ENCODE measurements around the gene AKT1S1.
A peak's percentile ranks its signal among the peaks of the same experiment; 100 is the strongest.
"Not testable (repeated sequence)": the region's sequence is repeated elsewhere in the genome, so short reads cannot be mapped to it uniquely, and the experiment has no call there.

The AKT1S1 gene

GRCh38 chr19:49877020-49877878 lies at the start of gene AKT1S1, which contains the start of gene TBC1D17:
Gene AKT1S1, minus strand, starts transcription at chr19:49877355. Its CDS starts 4,060 bp downstream, at chr19:49873295.
Gene TBC1D17, plus strand, starts transcription at chr19:49877702. Its CDS starts 22 bp downstream, at chr19:49877724.
- DNase-seq = peak; percentile 100

GRCh38 chr19:49926515-49926914 lies 49.4 kb upstream of the AKT1S1 start:
- no peak for DNase-seq

GRCh38 chr19:49925486-49925885 lies 48.3 kb upstream of the AKT1S1 start:
- DNase-seq = no peak

GRCh38 chr19:49924881-49925210 lies 47.7 kb upstream of the AKT1S1 start:
- DNase-seq = not testable (repeated sequence)

- DNase-seq = no peak
Observed at GRCh38 chr19:49924004-49924880, 47.1 kb upstream of the AKT1S1 start.

GRCh38 chr19:49923055-49924003 lies 46.2 kb upstream of the AKT1S1 start:
- no peak for DNase-seq

DNA sequence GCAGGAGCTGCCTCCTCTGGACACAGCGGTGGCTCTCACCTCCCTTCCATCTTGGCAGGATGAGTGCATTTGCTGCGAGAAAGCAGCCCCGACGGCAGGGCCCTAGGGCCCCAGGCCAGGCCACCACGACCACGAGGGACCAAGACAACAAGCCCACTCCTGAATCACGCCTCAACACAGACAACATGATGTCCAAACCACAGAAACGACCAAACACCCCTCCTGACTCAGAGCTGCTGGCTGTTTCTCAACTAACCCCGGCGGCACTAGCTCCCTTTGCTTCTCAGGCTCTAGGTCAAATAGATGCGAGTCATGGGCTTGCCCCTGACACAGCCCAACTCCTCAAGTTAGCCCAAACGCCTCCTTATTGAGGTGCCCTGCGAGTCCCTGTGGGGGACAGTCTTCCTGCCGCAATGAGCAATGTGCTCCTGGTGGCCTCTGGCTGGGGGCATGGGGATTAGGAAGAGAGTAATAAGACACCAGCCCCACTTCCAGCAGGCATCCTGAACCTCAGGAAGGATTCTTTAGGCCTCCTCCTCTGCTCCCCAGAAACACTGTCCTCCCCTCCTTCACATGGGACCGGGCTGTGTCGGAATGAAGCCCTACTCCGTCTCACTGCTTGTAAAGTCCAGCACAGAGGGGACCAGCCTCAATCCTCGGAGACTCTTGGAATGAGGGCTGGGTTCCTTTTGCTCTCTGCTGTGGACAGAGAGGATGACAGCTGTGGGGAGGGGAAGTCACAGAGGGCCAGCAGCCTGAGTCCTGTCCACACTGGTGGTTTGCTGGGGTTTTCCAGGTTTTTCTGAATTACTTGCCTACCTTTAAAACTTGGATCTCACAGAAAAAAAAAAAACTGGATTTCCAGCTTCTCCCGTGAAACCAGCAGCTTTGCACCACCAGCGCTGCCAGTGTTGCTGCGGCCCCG lies 45.0 kb upstream of the AKT1S1 start:
- no peak for DNase-seq

DNA sequence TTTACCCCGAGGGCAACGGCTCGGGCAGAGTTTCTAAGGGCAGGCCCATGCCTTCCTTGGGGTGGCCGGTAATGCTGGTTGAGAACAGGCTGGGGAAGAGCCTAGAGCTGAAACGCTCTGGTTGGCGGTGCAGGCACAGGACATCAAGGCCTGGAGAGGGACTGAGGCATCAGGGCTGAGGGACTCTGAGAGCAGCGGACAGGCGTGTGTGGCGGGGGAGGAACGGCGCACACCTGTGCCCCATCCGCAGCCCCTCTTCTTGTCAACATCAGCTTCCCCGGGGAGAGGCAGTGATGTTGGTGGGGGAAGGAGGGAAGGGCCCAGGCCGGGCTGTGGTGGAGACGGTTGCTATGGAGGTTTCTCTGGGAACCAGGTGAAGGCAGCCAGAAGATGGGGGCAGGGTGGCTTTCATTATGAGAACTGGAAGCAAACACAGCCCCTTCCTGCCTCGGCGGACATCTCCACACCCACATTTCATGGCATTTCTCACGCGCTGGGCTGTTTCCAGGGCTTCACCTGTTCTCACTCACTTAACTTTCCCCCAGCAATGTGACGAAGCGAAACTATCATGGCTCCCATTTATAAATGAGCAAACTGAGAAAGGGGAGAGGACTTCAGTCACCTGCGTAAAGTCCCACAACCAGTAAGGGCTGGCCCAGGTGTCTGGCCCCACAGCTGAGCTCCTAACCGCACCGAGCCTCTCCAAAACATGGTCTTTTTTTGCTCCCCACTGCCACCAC lies 43.6 kb upstream of the AKT1S1 start:
- peak; percentile 1 for DNase-seq

GRCh38 chr19:49918089-49918488 lies 40.9 kb upstream of the AKT1S1 start:
- no peak for DNase-seq

- no peak for DNase-seq
Observed at GRCh38 chr19:49916839-49917733, 39.9 kb upstream of the AKT1S1 start.

DNA sequence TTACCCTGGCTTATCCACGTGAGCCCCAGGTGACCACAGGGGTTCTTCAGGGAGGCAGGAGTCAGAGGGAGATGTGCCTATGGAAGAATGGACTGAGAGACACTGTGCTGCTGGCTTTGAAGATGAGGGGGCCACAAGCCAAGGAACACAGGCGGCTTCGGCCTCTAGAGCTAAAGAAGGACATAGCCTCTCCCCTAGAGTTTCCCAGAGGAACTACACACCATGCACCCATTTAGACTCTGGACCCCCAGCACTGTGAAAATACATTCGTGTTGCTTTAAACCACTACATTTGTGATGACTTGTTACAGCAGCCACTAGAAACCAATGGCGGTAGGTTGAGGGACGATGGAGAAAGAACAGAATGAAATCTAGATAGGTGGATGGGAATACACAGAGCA lies 38.1 kb upstream of the AKT1S1 start:
- no peak for DNase-seq

DNA sequence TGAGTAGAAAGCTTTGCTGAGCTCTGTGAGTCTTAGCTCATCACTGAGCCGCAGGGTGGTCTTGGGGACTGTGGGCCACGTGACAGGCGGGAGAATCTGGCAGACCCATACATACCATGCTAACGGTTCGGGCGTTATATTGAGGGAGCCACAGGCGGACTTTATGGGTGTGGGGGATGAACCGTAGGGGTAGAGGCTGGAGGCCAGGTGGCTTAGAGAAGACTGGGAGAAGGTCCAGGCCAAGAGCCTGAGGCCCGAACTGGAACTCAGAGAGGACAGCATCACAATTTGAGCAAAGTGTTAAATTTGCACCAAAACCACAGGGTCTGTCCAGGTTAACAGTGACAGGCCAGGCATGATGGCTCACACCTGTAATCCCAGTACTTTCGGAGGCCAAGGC lies 36.6 kb upstream of the AKT1S1 start:
- DNase-seq = no peak

GRCh38 chr19:49912965-49913685 lies 36.0 kb upstream of the AKT1S1 start:
- DNase-seq = no peak

DNA sequence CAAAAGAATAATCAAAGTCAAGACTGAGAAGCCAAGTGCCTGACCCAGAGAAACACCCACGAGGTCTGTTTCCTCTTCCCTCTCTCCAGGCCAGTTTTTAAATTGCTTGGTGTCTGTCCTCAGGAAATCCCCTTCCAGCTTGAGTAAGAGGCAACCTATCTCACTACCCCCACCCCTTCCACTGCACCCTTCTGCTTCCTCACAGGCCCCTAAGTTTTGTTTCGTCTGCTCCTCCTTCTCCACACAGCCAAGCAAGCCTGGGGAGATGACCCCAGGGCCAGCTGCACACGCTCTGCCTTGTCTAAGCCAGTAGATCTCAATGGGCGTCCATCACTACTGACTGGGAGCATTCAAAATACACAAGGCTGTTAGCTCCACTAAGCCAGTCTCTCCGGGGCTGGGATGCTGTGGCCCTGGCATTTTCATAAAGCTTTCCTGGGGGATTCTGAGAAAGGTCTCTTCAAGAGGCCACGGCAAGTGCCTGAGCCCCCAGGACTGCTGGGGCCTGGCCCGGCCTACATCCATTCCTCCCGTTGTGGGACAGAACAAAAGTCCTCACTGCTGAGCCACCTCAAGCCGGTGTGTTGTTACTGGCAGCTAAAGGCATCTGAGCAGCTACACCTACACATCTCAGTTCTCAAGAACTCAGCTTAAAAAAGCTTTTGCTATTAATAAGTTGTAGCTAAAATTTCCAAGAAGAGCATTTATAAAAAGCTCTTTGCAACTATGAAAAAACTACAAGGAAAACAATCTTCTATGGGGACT lies 34.4 kb upstream of the AKT1S1 start:
- peak; percentile 65 for DNase-seq

DNA sequence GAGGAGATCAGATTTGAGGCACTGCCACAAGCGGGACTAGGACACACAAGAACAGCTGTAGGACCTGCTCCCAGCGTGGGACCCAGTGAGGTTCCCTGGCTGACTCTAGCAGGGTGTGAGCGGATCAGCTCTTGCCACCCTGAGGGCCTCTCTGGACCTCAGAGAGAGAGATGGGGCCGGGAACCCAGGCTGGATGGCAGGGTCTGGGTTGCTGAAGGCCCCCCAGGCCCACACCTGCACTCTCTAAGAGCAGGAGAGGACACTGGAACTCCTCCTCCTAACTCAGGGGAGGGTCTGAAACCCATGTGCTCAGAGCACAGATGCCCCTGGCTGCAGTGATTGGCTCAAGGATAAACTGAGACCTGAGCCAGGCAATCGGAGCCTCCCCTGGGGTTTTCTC lies 33.0 kb upstream of the AKT1S1 start:
- no peak for DNase-seq

DNA sequence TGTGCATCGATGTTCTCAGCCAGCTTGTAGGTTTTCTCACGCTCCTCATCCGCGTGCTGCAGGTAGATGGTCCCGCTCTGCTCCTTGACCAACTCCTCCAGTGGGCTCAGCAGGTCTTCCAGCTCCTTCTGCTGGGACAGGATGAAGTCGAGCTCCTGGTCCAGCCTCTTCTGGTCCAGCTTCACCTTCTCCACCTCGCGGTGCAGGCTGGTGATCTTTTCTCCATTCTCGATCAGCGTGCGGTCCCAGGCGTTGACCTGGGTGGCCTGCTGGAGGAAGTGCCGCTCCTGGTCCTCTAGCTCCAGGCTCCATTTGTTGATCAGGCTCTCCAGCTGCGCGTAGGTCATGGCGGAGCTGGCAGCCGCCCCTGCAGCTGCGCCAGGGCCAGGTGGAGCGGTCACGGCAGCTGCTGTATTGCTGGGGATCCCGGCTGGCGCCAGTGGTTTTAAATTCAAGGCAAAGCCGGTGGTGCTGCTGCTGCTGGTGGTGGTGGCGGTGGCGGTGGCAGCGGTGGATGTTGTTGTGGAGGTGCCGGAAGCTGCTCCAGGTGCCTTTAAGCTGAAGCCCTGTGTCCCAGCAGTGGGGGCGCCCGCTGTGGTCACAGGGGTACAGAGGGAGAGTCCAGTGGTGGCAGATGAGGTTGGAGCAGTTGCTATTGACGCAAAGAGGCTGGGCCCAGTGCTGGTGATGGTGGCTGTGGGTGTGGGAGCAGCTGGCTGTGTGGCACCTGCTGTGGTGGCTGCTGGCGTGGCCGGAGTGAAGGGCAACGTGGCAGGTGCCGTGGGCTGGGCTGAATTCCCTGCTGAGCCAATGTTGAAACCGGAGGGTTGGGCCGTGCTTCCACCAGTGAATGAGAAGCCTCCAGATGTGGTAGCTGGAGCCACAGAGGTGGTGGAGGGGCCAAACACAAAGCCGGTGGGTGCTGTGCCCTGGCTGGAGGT lies 31.6 kb upstream of the AKT1S1 start:
- no peak for DNase-seq
